IMR-90 (cell line): ENCODE measurements around the gene UNC5A. TPM values are rescaled to one million over a fixed set of nuclear protein-coding genes. Genes with fewer than 3 reads are reported as not detected.

Experiments
- ATAC-seq: fragments of 200-7000 bp; cut with Tn5 transposase; 2 replicates; pipeline ENCODE4 v1.9.1; 2020; ENCODE audit warnings: low read depth, mild to moderate bottlenecking, moderate library complexity
- BruUV-seq: library from RNA; stranded (reverse); fragments of 400-500 nt; replicated peaks from 2 replicates; lab custom pipeline; 2021; lab: Mats Ljungman, UMichigan
- CTCF ChIA-PET: fragments of 300-600 bp; formaldehyde crosslinking; extraction: SDS; loops from one replicate; lab custom pipeline; 2021; ENCODE audit warnings: antibody characterized with exemption; lab: Yijun Ruan, JAX
- POLR2A ChIA-PET: fragments of 300-600 bp; sonication (Branson Sonifier 250); formaldehyde crosslinking; loops from one replicate; lab custom pipeline; 2022; ENCODE audit warnings: antibody characterized with exemption; ENCODE audit not compliant: unreplicated experiment; lab: Charles Lee
- DNase-seq: peaks from one replicate; pipeline ENCODE4 v3.0.0; 2013
- H2AFZ ChIP-seq: replicated peaks from 2 replicates; pipeline ENCODE3; 2013; ENCODE audit warnings: low read length, mild to moderate bottlenecking; ENCODE audit not compliant: poor library complexity
- H2AK5ac ChIP-seq: 2 replicates; pipeline ENCODE4 v1.6.1; 2013; ENCODE audit warnings: low read depth, low read length, inconsistent platforms
- H2AK9ac ChIP-seq: replicated peaks from 2 replicates; pipeline ENCODE3; 2013; ENCODE audit warnings: mild to moderate bottlenecking, low read depth, low read length, moderate library complexity; ENCODE audit not compliant: poor library complexity
- H2BK120ac ChIP-seq: 2 replicates; pipeline ENCODE4 v1.6.1; 2013; ENCODE audit warnings: low read depth, low read length, inconsistent platforms
- H2BK15ac ChIP-seq: 3 replicates; pipeline ENCODE4 v1.6.1; 2013; ENCODE audit warnings: low read depth, low read length, inconsistent platforms
- H2BK20ac ChIP-seq: 2 replicates; pipeline ENCODE4 v1.6.1; 2013; ENCODE audit warnings: low read depth, mild to moderate bottlenecking, inconsistent platforms, low read length, moderate library complexity
- H2BK5ac ChIP-seq: 2 replicates; pipeline ENCODE4 v1.6.1; 2013; ENCODE audit warnings: mild to moderate bottlenecking, low read depth, low read length, inconsistent platforms; ENCODE audit not compliant: poor library complexity, severe bottlenecking
- H3K14ac ChIP-seq: replicated peaks from 2 replicates; pipeline ENCODE4 v1.6.1; 2013; ENCODE audit warnings: low read depth, low read length, inconsistent platforms
- H3K18ac ChIP-seq: 2 replicates; pipeline ENCODE4 v1.6.1; 2013; ENCODE audit warnings: low read depth, low read length, control low read depth
- H3K23ac ChIP-seq: 2 replicates; pipeline ENCODE4 v1.6.1; 2013; ENCODE audit warnings: low read depth, low read length, inconsistent platforms
- H3K27ac ChIP-seq: 2 replicates; pipeline ENCODE4 v1.5.1; 2013; ENCODE audit warnings: mild to moderate bottlenecking, control low read depth, low read length; ENCODE audit not compliant: insufficient read depth
- H3K27me3 ChIP-seq: 2 replicates; pipeline ENCODE4 v1.6.1; 2013; ENCODE audit warnings: low read length; ENCODE audit not compliant: control insufficient read depth, insufficient read depth
- H3K36me3 ChIP-seq: 2 replicates; pipeline ENCODE4 v1.6.1; 2013; ENCODE audit warnings: low read length, mixed read lengths; ENCODE audit not compliant: control insufficient read depth, insufficient read depth
- H3K4ac ChIP-seq: 2 replicates; pipeline ENCODE4 v1.6.1; 2013; ENCODE audit warnings: low read depth, low read length, inconsistent platforms
- H3K4me1 ChIP-seq: 2 replicates; pipeline ENCODE4 v1.6.1; 2013; ENCODE audit warnings: low read length, mixed read lengths; ENCODE audit not compliant: control insufficient read depth, insufficient read depth
- H3K4me2 ChIP-seq: 2 replicates; pipeline ENCODE4 v1.6.1; 2013; ENCODE audit warnings: low read depth, mild to moderate bottlenecking, control low read depth, low read length, moderate library complexity
- H3K4me3 ChIP-seq: 2 replicates; pipeline ENCODE4 v1.5.1; 2013; ENCODE audit warnings: low read depth, mild to moderate bottlenecking, control low read depth, low read length, moderate library complexity; ENCODE audit not compliant: insufficient read depth
- H3K56ac ChIP-seq: 2 replicates; pipeline ENCODE4 v1.6.1; 2013; ENCODE audit warnings: low read length, inconsistent platforms; ENCODE audit not compliant: insufficient read depth; ENCODE audit errors: extremely low read depth
- H3K79me1 ChIP-seq, 2 experiments: 2 replicates each; pipeline ENCODE4 v1.6.1; 2013; ENCODE audit warnings: low read length in 2 of 2, inconsistent platforms in 1 of 2, low read depth in 1 of 2
- H3K9ac ChIP-seq: 2 replicates; pipeline ENCODE4 v1.6.1; 2013; ENCODE audit warnings: low read depth, low read length, control low read depth
- H3K9me1 ChIP-seq: 2 replicates; pipeline ENCODE4 v1.6.1; 2013; ENCODE audit warnings: low read length, inconsistent platforms; ENCODE audit not compliant: insufficient read depth
- H3K9me3 ChIP-seq: 2 replicates; pipeline ENCODE4 v1.6.1; 2013; ENCODE audit warnings: low read length; ENCODE audit not compliant: control insufficient read depth, insufficient read depth
- H4K20me1 ChIP-seq: 2 replicates; pipeline ENCODE4 v1.6.1; 2013; ENCODE audit warnings: low read length, inconsistent platforms; ENCODE audit not compliant: insufficient read depth
- H4K5ac ChIP-seq: 2 replicates; pipeline ENCODE4 v1.6.1; 2013; ENCODE audit warnings: mild to moderate bottlenecking, low read depth, low read length, control low read depth
- H4K8ac ChIP-seq, 2 experiments: 2 replicates each; pipeline ENCODE4 v1.6.1; 2013; ENCODE audit warnings: low read depth in 2 of 2, low read length in 2 of 2, control low read depth in 1 of 2, inconsistent platforms in 1 of 2
- H4K91ac ChIP-seq: 2 replicates; pipeline ENCODE4 v1.6.1; 2013; ENCODE audit warnings: low read depth, low read length, inconsistent platforms; ENCODE audit not compliant: insufficient read depth
- BHLHE40 ChIP-seq: fragments of 150-350 bp; IDR thresholded peaks from 2 replicates; pipeline ENCODE4 v1.6.1; 2016; ENCODE audit warnings: mild to moderate bottlenecking, low read depth, low read length
- MAFK ChIP-seq: IDR thresholded peaks from 2 replicates; pipeline ENCODE4 v1.6.1; 2012; ENCODE audit warnings: low read depth, low read length, improper control_type of control experiment
- RAD21 ChIP-seq: IDR thresholded peaks from 2 replicates; pipeline ENCODE4 v1.6.1; 2012; ENCODE audit warnings: low read length, improper control_type of control experiment
- RCOR1 ChIP-seq: IDR thresholded peaks from 2 replicates; pipeline ENCODE4 v1.6.1; 2012; ENCODE audit warnings: mild to moderate bottlenecking, low read length, improper control_type of control experiment; ENCODE audit not compliant: insufficient replicate concordance
- RFX5 ChIP-seq: IDR thresholded peaks from 2 replicates; pipeline ENCODE4 v1.8.0; 2012; ENCODE audit warnings: low read depth, mild to moderate bottlenecking, low read length, moderate library complexity
- whole genome bisulfite sequencing, 2 experiments: methylation state at CpG; one replicate each; pipeline versions ENCODE4 v1.1.5 to v1.1.7; 2013; ENCODE audit warnings: missing lambda C conversion rate in 2 of 2; ENCODE audit not compliant: insufficient read length in 1 of 2; ENCODE audit errors: extremely low coverage in 2 of 2; 5-methylcytosine and 5-hydroxymethylcytosine counted together
- dilution Hi-C: fragments of 300-500 bp; cut with HindIII; formaldehyde crosslinking; loops from one replicate; pipeline ENCODE4 v1.14.3; 2018; ENCODE audit warnings: low sequenced_read_pairs; ENCODE audit not compliant: unreplicated experiment
- in situ Hi-C: fragments of 300-500 bp; cut with MboI; formaldehyde crosslinking; loops from 3 replicates; pipeline ENCODE4 v1.14.3; 2019; ENCODE audit warnings: low sequenced_read_pairs, inconsistent platforms, mixed read lengths
- intact Hi-C: fragments of 100-400 bp; cut with micrococcal nuclease; formaldehyde crosslinking; loops from 2 replicates; pipeline ENCODE4 v1.10.0; 2022
- polyA plus RNA-seq, 3 experiments: library from polyadenylated mRNA; depleted of rRNA; stranded (reverse); fragments of >200 nt; gene quantifications; 2 replicates each; pipeline ENCODE4 v1.2.3, GENCODE V29; 2012; ENCODE audit warnings: low replicate concordance in 1 of 3
- total RNA-seq: library from RNA; depleted of rRNA; stranded (reverse); fragments of >200 nt; gene quantifications from 2 replicates; pipeline ENCODE4 v1.2.3, GENCODE V29; 2012

UNC5A gene
- total and polyA plus RNA-seq, 2 of the 4 experiments (the other 2 are of a cell fraction): not detected

GRCh38 chr5:176817369-176817840, 7.0 kb downstream of the UNC5A start:
- no peak overlapping the region for H3K27ac ChIP-seq
- no peaks in the 10 kb centered on the region for H3K4me1 ChIP-seq
- H2BK120ac ChIP-seq: no peak overlapping the region
- H3K4me2 ChIP-seq: no peak overlapping the region
- no peak overlapping the region for H3K23ac ChIP-seq
- no peaks in the 10 kb centered on the region; the same call in 1 of the 2 replicates for H3K9me3 ChIP-seq
- ChIA-PET CTCF (no interaction called here), POLR2A (no interaction called here)
- BruUV-seq: no TSS peak
- TF ChIP-seq RAD21 (no peak), RCOR1 (no peak), BHLHE40 (0 out of 2 replicates have a peak, but pooled peaks have one; percentile 13), MAFK (no peak), RFX5 (no peak)
- no peak overlapping the region for H2BK5ac ChIP-seq
- H4K91ac ChIP-seq: no peak overlapping the region
- intact Hi-C loops: loop anchor here (10.0 kb wide), 1 partner anchor 153 kb away; no protein-coding TSS in a partner anchor
- dilution Hi-C loops: no loop called here
- ATAC-seq (no peak; the same call in 1 of the 2 replicates), DNase-seq (no peak)
- in situ Hi-C loops: no loop called here
- H2BK15ac ChIP-seq: no peak overlapping the region
- 1% methylated on average over 30 of the region's 42 CpGs; no CpG with 5 or more reads in 1 of the 2 experiments for WGBS, 2 experiments
- H2AK5ac ChIP-seq: no peak overlapping the region
- no peak overlapping the region for H3K14ac ChIP-seq
- no peaks in the 10 kb centered on the region for H3K36me3 ChIP-seq
- H2AK9ac ChIP-seq: no peak overlapping the region
- no peak overlapping the region for H4K5ac ChIP-seq
- H4K8ac ChIP-seq: no peak overlapping the region
- no peak overlapping the region for H3K56ac ChIP-seq
- peak overlapping the region; percentile 58 for H2AFZ ChIP-seq
- H3K79me1 ChIP-seq: no peaks in the 10 kb centered on the region
- no peak overlapping the region for H2BK20ac ChIP-seq
- no peaks in the 10 kb centered on the region for H4K20me1 ChIP-seq
- no peak overlapping the region for H3K4me3 ChIP-seq
- no peak overlapping the region for H3K18ac ChIP-seq
- no peaks in the 10 kb centered on the region for H3K9me1 ChIP-seq
- no peak overlapping the region for H3K9ac ChIP-seq
- no peak overlapping the region for H3K4ac ChIP-seq
- peaks cover 76% of the 10 kb centered on the region for H3K27me3 ChIP-seq
